NB4 (cell line): ENCODE data around the gene DNAJB14.

Experiments used
- MYC ChIP-seq: IDR thresholded peaks from 2 replicates; pipeline ENCODE4 v1.6.1; 2011; ENCODE audit warnings: low read depth, low read length
- POLR2A ChIP-seq: IDR thresholded peaks from 2 replicates; pipeline ENCODE4 v1.6.1; 2011; ENCODE audit warnings: mild to moderate bottlenecking; ENCODE audit not compliant: insufficient read length; ENCODE audit errors: extremely low read depth
- TF ChIP-seq, protein P1 (sequence below): IDR thresholded peaks from one replicate; pipeline ENCODE4 v1.5.1; 2012; ENCODE audit warnings: low read depth, low read length

DNA sequence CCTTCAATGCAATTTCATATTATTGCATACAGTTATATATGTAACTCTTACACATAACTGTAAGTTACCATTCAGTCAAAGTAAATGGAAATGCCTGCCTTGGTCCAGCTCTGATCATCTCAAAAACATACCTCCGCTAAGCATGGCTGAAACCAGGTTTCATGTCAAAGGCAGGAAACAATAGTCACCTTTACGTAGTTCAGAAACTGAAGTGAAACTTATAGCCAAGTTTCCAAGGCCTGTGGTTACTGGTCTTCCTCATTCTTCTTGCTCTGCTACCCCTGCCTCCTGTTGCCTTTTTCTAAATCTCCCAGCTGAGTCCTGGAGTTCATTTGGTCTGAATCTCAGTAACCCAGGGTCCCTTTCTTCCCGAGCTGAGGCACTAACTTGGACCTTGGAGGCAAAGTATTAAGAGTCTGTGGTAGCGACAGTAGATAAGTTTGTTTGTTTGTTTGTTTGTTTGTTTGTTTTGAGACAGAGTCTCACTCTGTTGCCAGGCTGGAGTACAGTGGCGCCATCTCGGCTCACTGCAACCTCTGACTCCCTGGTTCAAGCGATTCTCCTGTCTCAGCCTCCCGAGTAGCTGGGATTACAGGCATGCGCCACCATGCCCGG, 98.9 kb downstream of the DNAJB14 start:
- TF ChIP-seq POLR2A (no peak), MYC (no peak)
- TF ChIP-seq, protein P1, sequence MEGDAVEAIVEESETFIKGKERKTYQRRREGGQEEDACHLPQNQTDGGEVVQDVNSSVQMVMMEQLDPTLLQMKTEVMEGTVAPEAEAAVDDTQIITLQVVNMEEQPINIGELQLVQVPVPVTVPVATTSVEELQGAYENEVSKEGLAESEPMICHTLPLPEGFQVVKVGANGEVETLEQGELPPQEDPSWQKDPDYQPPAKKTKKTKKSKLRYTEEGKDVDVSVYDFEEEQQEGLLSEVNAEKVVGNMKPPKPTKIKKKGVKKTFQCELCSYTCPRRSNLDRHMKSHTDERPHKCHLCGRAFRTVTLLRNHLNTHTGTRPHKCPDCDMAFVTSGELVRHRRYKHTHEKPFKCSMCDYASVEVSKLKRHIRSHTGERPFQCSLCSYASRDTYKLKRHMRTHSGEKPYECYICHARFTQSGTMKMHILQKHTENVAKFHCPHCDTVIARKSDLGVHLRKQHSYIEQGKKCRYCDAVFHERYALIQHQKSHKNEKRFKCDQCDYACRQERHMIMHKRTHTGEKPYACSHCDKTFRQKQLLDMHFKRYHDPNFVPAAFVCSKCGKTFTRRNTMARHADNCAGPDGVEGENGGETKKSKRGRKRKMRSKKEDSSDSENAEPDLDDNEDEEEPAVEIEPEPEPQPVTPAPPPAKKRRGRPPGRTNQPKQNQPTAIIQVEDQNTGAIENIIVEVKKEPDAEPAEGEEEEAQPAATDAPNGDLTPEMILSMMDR, result no peak
